Measurements from ENCODE around the gene AFAP1. TPM values are rescaled to one million over a fixed set of nuclear protein-coding genes. Genes with fewer than 3 reads are reported as not detected.

AFAP1 gene
- total and polyA plus RNA-seq, 2 of the 4 experiments (the other 2 are of a cell fraction): 48.2 to 80.9 TPM

GRCh38 chr4:7757501-7758471, 181.9 kb downstream of the AFAP1 start:
- no peak overlapping the region for H2AK5ac ChIP-seq (ENCODE audit: low read depth, low read length)
- H3K9me3 ChIP-seq (ENCODE audit: control insufficient read depth, insufficient read depth, low read length): no peaks in the 10 kb centered on the region
- H3K4ac ChIP-seq (ENCODE audit: low read depth, low read length): no peak overlapping the region
- H3K27me3 ChIP-seq (ENCODE audit: control insufficient read depth, insufficient read depth, low read length): no peaks in the 10 kb centered on the region
- H4K8ac ChIP-seq (ENCODE audit: low read depth in 2 of 2, low read length in 2 of 2): no peak overlapping the region
- no peak overlapping the region for H2BK15ac ChIP-seq (ENCODE audit: low read depth, low read length)
- no peak overlapping the region for H3K9ac ChIP-seq (ENCODE audit: low read depth, low read length)
- H3K79me1 ChIP-seq (ENCODE audit: low read depth in 1 of 2, low read length in 2 of 2): peaks cover 19 to 34% of the 10 kb centered on the region in 2 experiments; a peak in 2 of 4 replicates
- H4K5ac ChIP-seq (ENCODE audit: low read depth, low read length): no peak overlapping the region
- dilution Hi-C loops (cut with HindIII; ENCODE audit: low sequenced_read_pairs, unreplicated experiment) (no loop called here), intact Hi-C loops (cut with micrococcal nuclease) (no loop called here), in situ Hi-C loops (cut with MboI; ENCODE audit: low sequenced_read_pairs) (no loop called here)
- H3K4me3 ChIP-seq (ENCODE audit: insufficient read depth, low read depth, low read length): no peak overlapping the region
- ATAC-seq (ENCODE audit: low read depth): no peak
- H2AFZ ChIP-seq (replicated peaks; ENCODE audit: low read length, poor library complexity): no peak overlapping the region
- no peak overlapping the region for H3K4me2 ChIP-seq (ENCODE audit: low read depth, low read length)
- no peak overlapping the region for H3K14ac ChIP-seq (replicated peaks; ENCODE audit: low read depth, low read length)
- ChIA-PET POLR2A (ENCODE audit: unreplicated experiment) (no interaction called here), CTCF (no interaction called here)
- H4K20me1 ChIP-seq (ENCODE audit: insufficient read depth, low read length): peaks cover 34% of the 10 kb centered on the region
- H2BK20ac ChIP-seq (ENCODE audit: low read depth, low read length): no peak overlapping the region
- BruUV-seq (replicated peaks): no TSS peak
- H3K9me1 ChIP-seq (ENCODE audit: insufficient read depth, low read length): peaks cover 3% of the 10 kb centered on the region; the same call in 1 of the 2 replicates
- no peak overlapping the region for H2BK5ac ChIP-seq (ENCODE audit: low read depth, low read length, poor library complexity, severe bottlenecking)
- no peak for DNase-seq
- no peak overlapping the region for H4K91ac ChIP-seq (ENCODE audit: insufficient read depth, low read depth, low read length)
- WGBS, 2 experiments (ENCODE audit: extremely low coverage in 2 of 2, insufficient read length in 1 of 2): 70% methylated on average over 7 of the region's 22 CpGs; no CpG with 5 or more reads in 1 of the 2 experiments
- no peak overlapping the region for H3K27ac ChIP-seq (ENCODE audit: insufficient read depth, low read length)
- H3K36me3 ChIP-seq (ENCODE audit: control insufficient read depth, insufficient read depth, low read length): peaks cover 53% of the 10 kb centered on the region
- no peak overlapping the region for H2BK120ac ChIP-seq (ENCODE audit: low read depth, low read length)
- no peaks in the 10 kb centered on the region for H3K4me1 ChIP-seq (ENCODE audit: control insufficient read depth, insufficient read depth, low read length)
- no peak overlapping the region for H3K56ac ChIP-seq (ENCODE audit: extremely low read depth, insufficient read depth, low read length)
- H3K18ac ChIP-seq (ENCODE audit: low read depth, low read length): no peak overlapping the region
- H2AK9ac ChIP-seq (replicated peaks; ENCODE audit: low read depth, low read length, poor library complexity): no peak overlapping the region
- H3K23ac ChIP-seq (ENCODE audit: low read depth, low read length): no peak overlapping the region
- TF ChIP-seq RFX5 (IDR thresholded peaks at IDR 0.05; ENCODE audit: low read depth, low read length): no peak
- no peak for TF ChIP-seq FOS (IDR thresholded peaks at IDR 0.05; ENCODE audit: low read depth, low read length)
- TF ChIP-seq USF2 (IDR thresholded peaks at IDR 0.05; ENCODE audit: low read depth, low read length): no peak
- TF ChIP-seq NFE2L2 (IDR thresholded peaks at IDR 0.05; ENCODE audit: low read depth, low read length): no peak
- TF ChIP-seq RAD21 (IDR thresholded peaks at IDR 0.05; ENCODE audit: low read length): no peak
- no peak for TF ChIP-seq ELK1 (IDR thresholded peaks at IDR 0.05; ENCODE audit: borderline replicate concordance, low read depth, low read length)
- TF ChIP-seq BHLHE40 (IDR thresholded peaks at IDR 0.05; ENCODE audit: low read depth, low read length): no peak
- no peak for TF ChIP-seq POLR2A (IDR thresholded peaks at IDR 0.05; ENCODE audit: low read depth, low read length)
- no peak for TF ChIP-seq MAZ (IDR thresholded peaks at IDR 0.05; ENCODE audit: borderline replicate concordance, low read depth, low read length)
- no peak for TF ChIP-seq MXI1 (IDR thresholded peaks at IDR 0.05; ENCODE audit: borderline replicate concordance, low read depth, low read length)
- no peak for TF ChIP-seq CEBPB (IDR thresholded peaks at IDR 0.05; ENCODE audit: low read depth, low read length)
- TF ChIP-seq MAFK (IDR thresholded peaks at IDR 0.05; ENCODE audit: low read depth, low read length): no peak
- TF ChIP-seq RCOR1 (IDR thresholded peaks at IDR 0.05; ENCODE audit: insufficient replicate concordance, low read length): no peak
- TF ChIP-seq CTCF (conservative IDR thresholded peaks at IDR 0.05; ENCODE audit: low read depth, low read length): no peak
- TF ChIP-seq CHD1 (IDR thresholded peaks at IDR 0.05; ENCODE audit: low read depth, low read length): no peak

Measured in IMR-90 (cell line).